ENCODE data around the gene PTK7. TPM values are rescaled to one million over a fixed set of nuclear protein-coding genes. Genes with fewer than 3 reads are reported as not detected.

Gene PTK7
- total RNA-seq, 1 donor from 2014 or later = 3.3 TPM

GRCh38 chr6:43204271-43205105 is 128.4 kb downstream of the PTK7 start:
- H3K4me3 Mint-ChIP-seq = no peak overlapping the region
- H3K9me3 Mint-ChIP-seq = no peaks in the 10 kb centered on the region
- intact Hi-C loops (cut with micrococcal nuclease) = no loop called here
- no peaks in the 10 kb centered on the region for H3K27me3 Mint-ChIP-seq (ENCODE audit: insufficient read depth)
- H3K27ac Mint-ChIP-seq = peak overlapping the region; percentile 65
- peaks cover 33% of the 10 kb centered on the region for H3K36me3 Mint-ChIP-seq (ENCODE audit: low read depth)
- H3K4me1 Mint-ChIP-seq (ENCODE audit: low read depth) = no peaks in the 10 kb centered on the region
- DNase-seq (ENCODE audit: low spot score) = no peak

- no peak overlapping the region for H3K4me3 Mint-ChIP-seq
- no peak for DNase-seq (ENCODE audit: low spot score)
- intact Hi-C loops (cut with micrococcal nuclease) = no loop called here
- H3K27ac Mint-ChIP-seq = no peak overlapping the region
- no peaks in the 10 kb centered on the region for H3K4me1 Mint-ChIP-seq (ENCODE audit: low read depth)
- H3K27me3 Mint-ChIP-seq (ENCODE audit: insufficient read depth) = no peaks in the 10 kb centered on the region
- no peaks in the 10 kb centered on the region for H3K9me3 Mint-ChIP-seq
- H3K36me3 Mint-ChIP-seq (ENCODE audit: low read depth) = peaks cover 27% of the 10 kb centered on the region
Observed at GRCh38 chr6:43205849-43206248, 129.7 kb downstream of the PTK7 start.

GRCh38 chr6:43207286-43207685 is 131.2 kb downstream of the PTK7 start:
- Mint-ChIP-seq H3K27ac (no peak overlapping the region), H3K4me3 (no peak overlapping the region), H3K27me3 (ENCODE audit: insufficient read depth) (no peaks in the 10 kb centered on the region), H3K9me3 (no peaks in the 10 kb centered on the region), H3K4me1 (ENCODE audit: low read depth) (no peaks in the 10 kb centered on the region), H3K36me3 (ENCODE audit: low read depth) (peaks cover 23% of the 10 kb centered on the region)
- no peak for DNase-seq (ENCODE audit: low spot score)
- intact Hi-C loops (cut with micrococcal nuclease) = no loop called here

Other genes starting within 250 kb of the PTK7 start
- 179 TPM in 2 replicates for gene RPL7L1, start 196.7 kb upstream of the PTK7 start, total RNA-seq
- not detected in 2 replicates for gene PTCRA, start 160.3 kb upstream of the PTK7 start, total RNA-seq
- gene CNPY3, start 146.8 kb upstream of the PTK7 start, total RNA-seq = 47.2 and 49.2 TPM in 2 replicates
- gene GNMT, start 115.6 kb upstream of the PTK7 start, total RNA-seq = 0.54 and 0.60 TPM in 2 replicates
- 20.9 TPM in 2 replicates for gene PEX6, start 97.1 kb upstream of the PTK7 start, total RNA-seq
- gene PPP2R5D, start 91.7 kb upstream of the PTK7 start, total RNA-seq = 52.1 and 53.4 TPM in 2 replicates
- 89.3 and 92.7 TPM in 2 replicates for gene MEA1, start 62.4 kb upstream of the PTK7 start, total RNA-seq
- gene KLHDC3, start 62.1 kb upstream of the PTK7 start, total RNA-seq = 76.6 and 77.0 TPM in 2 replicates
- gene RRP36, start 54.7 kb upstream of the PTK7 start, total RNA-seq = 86.1 and 89.9 TPM in 2 replicates
- gene CUL7, start 22.5 kb upstream of the PTK7 start, total RNA-seq = 20.1 and 23.2 TPM in 2 replicates
- 89.6 and 97.4 TPM in 2 replicates for gene MRPL2, start 16.9 kb upstream of the PTK7 start, total RNA-seq
- gene KLC4, start 16.7 kb upstream of the PTK7 start, total RNA-seq = 12.7 and 13.7 TPM in 2 replicates
- gene SRF, start 95.0 kb downstream of the PTK7 start, total RNA-seq = 61.4 and 61.9 TPM in 2 replicates
- 38.9 and 42.2 TPM in 2 replicates for gene CUL9, start 105.9 kb downstream of the PTK7 start, total RNA-seq
- gene DNPH1, start 153.2 kb downstream of the PTK7 start, total RNA-seq = 65.8 and 71.6 TPM in 2 replicates
- gene TTBK1, start 167.2 kb downstream of the PTK7 start, total RNA-seq = 1.7 and 2.0 TPM in 2 replicates
- not detected in 2 replicates for gene SLC22A7, start 221.9 kb downstream of the PTK7 start, total RNA-seq
- gene CRIP3, start 232.5 kb downstream of the PTK7 start, total RNA-seq = not detected in 2 replicates